A549 (cell line): Measurements from ENCODE around the gene CCDC159. TPM values are rescaled to one million over a fixed set of nuclear protein-coding genes. Genes with fewer than 3 reads are reported as not detected.
A peak's percentile ranks its signal among the peaks of the same experiment; 100 is the strongest.

Experiments
- ATAC-seq, 2 experiments: fragments of 200-7000 bp in 1 of 2; fragments of >200 bp in 1 of 2; cut with Nextera tagmentation in 1 of 2; cut with Tn5 transposase in 1 of 2; 3 replicates each; pipeline versions ENCODE4 v1.8.0 to v1.9.1; 2018 to 2020; ENCODE audit warnings: mild to moderate bottlenecking in 1 of 2, moderate library complexity in 1 of 2
- CTCF ChIA-PET: fragments of 300-600 bp; sonication (Branson Sonifier 250); formaldehyde crosslinking; extraction: SDS; loops from one replicate; lab custom pipeline; 2021; ENCODE audit warnings: antibody characterized with exemption, inconsistent platforms; lab: Yijun Ruan, JAX
- POLR2A ChIA-PET: fragments of 350-600 bp; formaldehyde crosslinking; extraction: SDS; loops from one replicate; lab custom pipeline; 2021; ENCODE audit warnings: antibody characterized with exemption, inconsistent platforms; lab: Yijun Ruan, JAX
- DNase-seq, 2 experiments: peaks; one replicate each; pipeline versions ENCODE4 v3.0.0 to v3.0.0-alpha.2; 2011 to 2016; ENCODE audit warnings: low read depth in 1 of 2, low spot score in 1 of 2
- FAIRE-seq: peaks from 2 replicates; lab custom pipeline; 2011; peaks lifted over from hg19 to GRCh38; lab: Jason Lieb, UNC
- H3K27ac ChIP-seq, 2 experiments: fragments of >200 bp; sonication (Bioruptor Twin); formaldehyde crosslinking; 3 replicates each; pipeline ENCODE4 v1.5.1; 2016 to 2017
- H3K4me1 ChIP-seq: fragments of >200 bp; sonication (Bioruptor Twin); formaldehyde crosslinking; 3 replicates; pipeline ENCODE4 v1.6.1; 2016
- H3K4me2 ChIP-seq: fragments of >200 bp; sonication (Bioruptor Twin); formaldehyde crosslinking; 3 replicates; pipeline ENCODE4 v1.6.1; 2016
- H3K4me3 ChIP-seq: fragments of >200 bp; sonication (Bioruptor Twin); formaldehyde crosslinking; 3 replicates; pipeline ENCODE4 v1.5.1; 2016
- H3K9me3 ChIP-seq: fragments of >200 bp; sonication (Bioruptor Twin); formaldehyde crosslinking; 3 replicates; pipeline ENCODE4 v1.6.1; 2016
- BHLHE40 ChIP-seq: IDR thresholded peaks from 2 replicates; pipeline ENCODE4 v1.6.1; 2012; ENCODE audit warnings: low read depth, low read length, inconsistent platforms
- CBX2 ChIP-seq: fragments of 200-600 bp; sonication (generic); IDR thresholded peaks from 2 replicates; pipeline ENCODE4 v1.6.1; 2016; ENCODE audit warnings: low read depth, mild to moderate bottlenecking, borderline replicate concordance
- FOSL2 ChIP-seq, 2 experiments: fragments of 450-650 bp in 1 of 2; fragments of >200 bp in 1 of 2; sonication (Bioruptor Twin) in 1 of 2; formaldehyde crosslinking; IDR thresholded peaks; 2 replicates each; pipeline versions ENCODE4 v1.5.0 to v1.6.1; 2016 to 2020; ENCODE audit warnings: mild to moderate bottlenecking in 1 of 2, moderate library complexity in 1 of 2
- FOXS1 ChIP-seq: fragments of 250-450 bp; sonication (Bioruptor Pico); IDR thresholded peaks from 2 replicates; pipeline ENCODE4 v1.5.0; 2020; ENCODE audit warnings: mild to moderate bottlenecking, moderate library complexity
- GATA3 ChIP-seq: IDR thresholded peaks from 2 replicates; pipeline ENCODE4 v1.6.1; 2012; ENCODE audit warnings: borderline replicate concordance
- HEYL ChIP-seq: fragments of 250-450 bp; sonication (Bioruptor Pico); IDR thresholded peaks from 2 replicates; pipeline ENCODE4 v1.8.0; 2021; ENCODE audit warnings: mild to moderate bottlenecking, moderate library complexity
- JUNB ChIP-seq: fragments of >200 bp; sonication (Bioruptor Twin); formaldehyde crosslinking; IDR thresholded peaks from 2 replicates; pipeline ENCODE4 v1.6.1; 2016
- MYC ChIP-seq: IDR thresholded peaks from 2 replicates; pipeline ENCODE4 v1.6.1; 2012; ENCODE audit warnings: mild to moderate bottlenecking, inconsistent platforms, low read length, improper control_type of control experiment, borderline replicate concordance
- NFE2L2 ChIP-seq: fragments of 150-350 bp; conservative IDR thresholded peaks from 2 replicates; pipeline ENCODE4 v1.6.1; 2014; ENCODE audit warnings: low read length
- PHF8 ChIP-seq: fragments of 200-600 bp; sonication (generic); IDR thresholded peaks from 2 replicates; pipeline ENCODE4 v1.6.1; 2016; ENCODE audit warnings: low read depth, mild to moderate bottlenecking, antibody characterized with exemption, moderate library complexity, borderline replicate concordance
- POLR2AphosphoS2 ChIP-seq: conservative IDR thresholded peaks from 2 replicates; pipeline ENCODE4 v1.6.1; 2012; ENCODE audit warnings: low read length, improper control_type of control experiment, inconsistent platforms
- RCOR1 ChIP-seq: fragments of 150-350 bp; IDR thresholded peaks from 2 replicates; pipeline ENCODE4 v1.6.1; 2014; ENCODE audit warnings: antibody characterized with exemption, low read length, low read depth
- TP53 ChIP-seq: fragments of 250-450 bp; sonication (Bioruptor Pico); IDR thresholded peaks from 2 replicates; pipeline ENCODE4 v1.5.0; 2021; ENCODE audit warnings: mild to moderate bottlenecking, moderate library complexity
- ZNF302 ChIP-seq: fragments of 250-450 bp; sonication (Bioruptor Pico); IDR thresholded peaks from 2 replicates; pipeline ENCODE4 v1.9.0; 2021; ENCODE audit warnings: inconsistent platforms, mild to moderate bottlenecking, moderate library complexity
- WGBS: methylation state at CpG from one replicate; pipeline ENCODE4 v1.1.6; 2017; ENCODE audit errors: missing lambda C conversion rate; 5-methylcytosine and 5-hydroxymethylcytosine counted together
- polyA plus RNA-seq, 4 experiments: library from polyadenylated mRNA; depleted of rRNA in 3 of 4; stranded (reverse); fragments of >200 nt; fragmentation: RNase III in 1 of 4; extraction: RNeasy Plus Mini Kit Qiagen cat#74134 plus additional on column Dnase treatment in 1 of 4; gene quantifications; 2 replicates in 3 of 4; 3 replicates in 1 of 4; pipeline ENCODE4 v1.2.3, GENCODE V29; 2011 to 2017
- TF ChIP-seq, protein P1 (sequence below): fragments of >200 bp; sonication (Bioruptor Twin); formaldehyde crosslinking; IDR thresholded peaks from 3 replicates; pipeline ENCODE4 v1.6.1; 2016
- TF ChIP-seq, protein P2 (sequence below): fragments of 200-600 bp; sonication (generic); IDR thresholded peaks from 2 replicates; pipeline ENCODE4 v1.6.1; 2016; ENCODE audit warnings: antibody characterized with exemption, mild to moderate bottlenecking, moderate library complexity
- TF ChIP-seq, protein P3 (sequence below): fragments of 250-450 bp; sonication (Bioruptor Pico); IDR thresholded peaks from 2 replicates; pipeline ENCODE4 v1.5.0; 2020; ENCODE audit warnings: low read depth, mild to moderate bottlenecking, moderate library complexity
- TF ChIP-seq, protein P4 (sequence below): fragments of 250-450 bp; sonication (Bioruptor Pico); IDR thresholded peaks from 2 replicates; pipeline ENCODE4 v1.5.0; 2021; ENCODE audit warnings: mild to moderate bottlenecking, moderate library complexity, borderline replicate concordance

The CCDC159 gene
- polyA plus RNA-seq, 2 of the 4 experiments (the other 2 are of a cell fraction), result 8.4 to 11.3 TPM

DNA sequence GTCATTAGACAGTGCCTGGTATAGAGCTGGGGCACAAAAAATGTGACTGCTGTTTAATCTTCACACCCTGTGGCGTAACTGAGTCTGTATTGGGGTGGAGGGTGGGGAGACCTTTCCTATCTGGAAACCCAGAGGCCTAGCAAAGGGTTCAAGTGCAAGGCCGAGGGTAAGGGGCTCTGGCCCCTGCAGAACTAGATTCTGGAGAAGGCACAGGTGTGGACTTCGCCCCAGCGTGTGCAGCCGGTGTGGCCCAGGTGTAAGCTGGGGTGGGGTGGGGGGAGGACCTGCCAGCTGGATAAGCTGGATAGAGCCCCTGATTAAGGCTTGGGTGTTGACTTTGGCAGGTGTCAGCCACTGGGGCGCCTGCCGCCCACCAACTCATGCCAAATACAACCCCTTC lies 8.2 kb upstream of the CCDC159 start:
- H3K27ac ChIP-seq, result peak overlapping the region in 1 of 2 experiments; percentile 95; a peak in 2 of 6 replicates
- ChIA-PET POLR2A (interaction anchor here (2.4 kb wide), 1 partner anchor 37 kb away, joined by 13 read pairs; the partner anchor contains the start of gene SWSAP1), CTCF (interaction anchor here (0.8 to 5.0 kb wide), 4 partner anchors 42 to 144 kb away, joined by 3 to 31 read pairs (median 3); partner anchors contain the start of gene TSPAN16)
- peaks cover 14% of the 10 kb centered on the region for H3K4me1 ChIP-seq
- no peaks in the 10 kb centered on the region for H3K9me3 ChIP-seq
- TF ChIP-seq GATA3, result no peak
- no peak for TF ChIP-seq POLR2AphosphoS2
- TF ChIP-seq HEYL, result no peak
- TF ChIP-seq, protein P1, sequence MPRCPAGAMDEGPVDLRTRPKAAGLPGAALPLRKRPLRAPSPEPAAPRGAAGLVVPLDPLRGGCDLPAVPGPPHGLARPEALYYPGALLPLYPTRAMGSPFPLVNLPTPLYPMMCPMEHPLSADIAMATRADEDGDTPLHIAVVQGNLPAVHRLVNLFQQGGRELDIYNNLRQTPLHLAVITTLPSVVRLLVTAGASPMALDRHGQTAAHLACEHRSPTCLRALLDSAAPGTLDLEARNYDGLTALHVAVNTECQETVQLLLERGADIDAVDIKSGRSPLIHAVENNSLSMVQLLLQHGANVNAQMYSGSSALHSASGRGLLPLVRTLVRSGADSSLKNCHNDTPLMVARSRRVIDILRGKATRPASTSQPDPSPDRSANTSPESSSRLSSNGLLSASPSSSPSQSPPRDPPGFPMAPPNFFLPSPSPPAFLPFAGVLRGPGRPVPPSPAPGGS, result no peak
- TF ChIP-seq, all 56 proteins: peak for 0
- no peak for DNase-seq
- Histone ChIP-seq H3K4me3 (no peak overlapping the region), H3K4me2 (peak overlapping the region; percentile 85)
- FAIRE-seq, result no peak
- WGBS, result 88% methylated on average over 7 of the region's 7 CpGs
- no peak for ATAC-seq

DNA sequence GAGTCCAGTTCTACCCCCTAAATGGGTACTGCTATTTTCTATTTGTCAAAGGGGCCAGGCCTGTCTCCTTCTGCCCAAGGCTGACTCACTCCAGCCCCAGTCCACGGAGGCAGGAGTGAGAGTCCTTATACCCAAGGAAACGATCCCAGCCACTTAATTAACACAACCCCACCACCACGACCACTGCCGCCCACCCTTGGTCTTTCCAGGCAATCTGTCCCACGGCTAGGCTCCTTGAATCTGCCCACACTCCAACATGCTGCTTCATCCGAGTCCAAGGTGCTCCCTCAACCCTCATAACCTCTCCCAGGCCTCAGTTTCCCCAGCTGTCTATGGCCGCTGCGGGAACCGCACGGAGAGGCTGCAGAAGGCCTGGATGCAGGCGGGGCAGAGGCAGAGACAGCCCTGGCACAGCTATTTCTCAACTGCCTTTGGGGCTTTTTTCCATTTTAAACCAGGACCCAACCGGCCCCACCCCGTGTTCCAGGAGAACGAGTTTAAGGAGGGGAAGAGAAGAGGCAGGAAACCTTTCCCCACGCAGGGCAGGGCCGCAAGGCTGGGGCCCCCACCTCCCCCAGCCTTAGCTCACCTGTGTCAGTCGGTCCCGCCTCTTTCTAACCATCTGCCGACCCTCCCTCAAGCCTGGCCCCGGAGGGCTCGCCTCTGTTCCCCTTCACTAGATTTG lies 7.6 kb upstream of the CCDC159 start:
- POLR2A ChIA-PET, result interaction anchor here (2.4 kb wide), 1 partner anchor 36 kb away, joined by 13 read pairs; the partner anchor contains the start of gene SWSAP1
- ATAC-seq (peak; percentile 33 to 48; a peak in 4 of 6 replicates), FAIRE-seq (no peak), DNase-seq (no peak)
- Histone ChIP-seq H3K27ac (peak overlapping the region; percentile 91 to 95), H3K4me2 (peak overlapping the region; percentile 85), H3K9me3 (no peaks in the 10 kb centered on the region), H3K4me3 (peak overlapping the region; percentile 89), H3K4me1 (peaks cover 20% of the 10 kb centered on the region)
- CTCF ChIA-PET, result interaction anchor here (5.0 kb wide), 1 partner anchor 43 kb away, joined by 31 read pairs; no protein-coding TSS in a partner anchor
- WGBS, result 49% methylated on average over 17 of the region's 21 CpGs
- TF ChIP-seq CBX2, result no peak
- no peak for TF ChIP-seq RCOR1
- no peak for TF ChIP-seq TP53 (CRISPR knock-in tag)
- TF ChIP-seq, protein P2, sequence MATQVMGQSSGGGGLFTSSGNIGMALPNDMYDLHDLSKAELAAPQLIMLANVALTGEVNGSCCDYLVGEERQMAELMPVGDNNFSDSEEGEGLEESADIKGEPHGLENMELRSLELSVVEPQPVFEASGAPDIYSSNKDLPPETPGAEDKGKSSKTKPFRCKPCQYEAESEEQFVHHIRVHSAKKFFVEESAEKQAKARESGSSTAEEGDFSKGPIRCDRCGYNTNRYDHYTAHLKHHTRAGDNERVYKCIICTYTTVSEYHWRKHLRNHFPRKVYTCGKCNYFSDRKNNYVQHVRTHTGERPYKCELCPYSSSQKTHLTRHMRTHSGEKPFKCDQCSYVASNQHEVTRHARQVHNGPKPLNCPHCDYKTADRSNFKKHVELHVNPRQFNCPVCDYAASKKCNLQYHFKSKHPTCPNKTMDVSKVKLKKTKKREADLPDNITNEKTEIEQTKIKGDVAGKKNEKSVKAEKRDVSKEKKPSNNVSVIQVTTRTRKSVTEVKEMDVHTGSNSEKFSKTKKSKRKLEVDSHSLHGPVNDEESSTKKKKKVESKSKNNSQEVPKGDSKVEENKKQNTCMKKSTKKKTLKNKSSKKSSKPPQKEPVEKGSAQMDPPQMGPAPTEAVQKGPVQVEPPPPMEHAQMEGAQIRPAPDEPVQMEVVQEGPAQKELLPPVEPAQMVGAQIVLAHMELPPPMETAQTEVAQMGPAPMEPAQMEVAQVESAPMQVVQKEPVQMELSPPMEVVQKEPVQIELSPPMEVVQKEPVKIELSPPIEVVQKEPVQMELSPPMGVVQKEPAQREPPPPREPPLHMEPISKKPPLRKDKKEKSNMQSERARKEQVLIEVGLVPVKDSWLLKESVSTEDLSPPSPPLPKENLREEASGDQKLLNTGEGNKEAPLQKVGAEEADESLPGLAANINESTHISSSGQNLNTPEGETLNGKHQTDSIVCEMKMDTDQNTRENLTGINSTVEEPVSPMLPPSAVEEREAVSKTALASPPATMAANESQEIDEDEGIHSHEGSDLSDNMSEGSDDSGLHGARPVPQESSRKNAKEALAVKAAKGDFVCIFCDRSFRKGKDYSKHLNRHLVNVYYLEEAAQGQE, result no peak
- no peak for TF ChIP-seq NFE2L2
- no peak for TF ChIP-seq MYC
- no peak for TF ChIP-seq PHF8
- no peak for TF ChIP-seq JUNB
- TF ChIP-seq, protein P3, sequence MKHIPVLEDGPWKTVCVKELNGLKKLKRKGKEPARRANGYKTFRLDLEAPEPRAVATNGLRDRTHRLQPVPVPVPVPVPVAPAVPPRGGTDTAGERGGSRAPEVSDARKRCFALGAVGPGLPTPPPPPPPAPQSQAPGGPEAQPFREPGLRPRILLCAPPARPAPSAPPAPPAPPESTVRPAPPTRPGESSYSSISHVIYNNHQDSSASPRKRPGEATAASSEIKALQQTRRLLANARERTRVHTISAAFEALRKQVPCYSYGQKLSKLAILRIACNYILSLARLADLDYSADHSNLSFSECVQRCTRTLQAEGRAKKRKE (CRISPR knock-in tag), result no peak
- TF ChIP-seq FOXS1 (CRISPR knock-in tag), result no peak
- TF ChIP-seq, protein P4, sequence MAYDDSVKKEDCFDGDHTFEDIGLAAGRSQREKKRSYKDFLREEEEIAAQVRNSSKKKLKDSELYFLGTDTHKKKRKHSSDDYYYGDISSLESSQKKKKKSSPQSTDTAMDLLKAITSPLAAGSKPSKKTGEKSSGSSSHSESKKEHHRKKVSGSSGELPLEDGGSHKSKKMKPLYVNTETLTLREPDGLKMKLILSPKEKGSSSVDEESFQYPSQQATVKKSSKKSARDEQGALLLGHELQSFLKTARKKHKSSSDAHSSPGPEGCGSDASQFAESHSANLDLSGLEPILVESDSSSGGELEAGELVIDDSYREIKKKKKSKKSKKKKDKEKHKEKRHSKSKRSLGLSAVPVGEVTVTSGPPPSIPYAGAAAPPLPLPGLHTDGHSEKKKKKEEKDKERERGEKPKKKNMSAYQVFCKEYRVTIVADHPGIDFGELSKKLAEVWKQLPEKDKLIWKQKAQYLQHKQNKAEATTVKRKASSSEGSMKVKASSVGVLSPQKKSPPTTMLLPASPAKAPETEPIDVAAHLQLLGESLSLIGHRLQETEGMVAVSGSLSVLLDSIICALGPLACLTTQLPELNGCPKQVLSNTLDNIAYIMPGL (CRISPR knock-in tag), result no peak
- no peak for TF ChIP-seq BHLHE40
- TF ChIP-seq FOSL2 (IDR thresholded peaks at IDR 0.05), result no peak
- no peak for TF ChIP-seq FOSL2 (CRISPR knock-in tag; IDR thresholded peaks at IDR 0.05)
- no peak for TF ChIP-seq ZNF302 (CRISPR knock-in tag)
